ENCODE results near the gene AASDHPPT. TPM values are rescaled to one million over a fixed set of nuclear protein-coding genes. Genes with fewer than 3 reads are reported as not detected.

Gene AASDHPPT
- total and polyA plus RNA-seq, 7 experiments from 2014 or later: 17.7 to 55.9 (median 33.2) TPM

DNA sequence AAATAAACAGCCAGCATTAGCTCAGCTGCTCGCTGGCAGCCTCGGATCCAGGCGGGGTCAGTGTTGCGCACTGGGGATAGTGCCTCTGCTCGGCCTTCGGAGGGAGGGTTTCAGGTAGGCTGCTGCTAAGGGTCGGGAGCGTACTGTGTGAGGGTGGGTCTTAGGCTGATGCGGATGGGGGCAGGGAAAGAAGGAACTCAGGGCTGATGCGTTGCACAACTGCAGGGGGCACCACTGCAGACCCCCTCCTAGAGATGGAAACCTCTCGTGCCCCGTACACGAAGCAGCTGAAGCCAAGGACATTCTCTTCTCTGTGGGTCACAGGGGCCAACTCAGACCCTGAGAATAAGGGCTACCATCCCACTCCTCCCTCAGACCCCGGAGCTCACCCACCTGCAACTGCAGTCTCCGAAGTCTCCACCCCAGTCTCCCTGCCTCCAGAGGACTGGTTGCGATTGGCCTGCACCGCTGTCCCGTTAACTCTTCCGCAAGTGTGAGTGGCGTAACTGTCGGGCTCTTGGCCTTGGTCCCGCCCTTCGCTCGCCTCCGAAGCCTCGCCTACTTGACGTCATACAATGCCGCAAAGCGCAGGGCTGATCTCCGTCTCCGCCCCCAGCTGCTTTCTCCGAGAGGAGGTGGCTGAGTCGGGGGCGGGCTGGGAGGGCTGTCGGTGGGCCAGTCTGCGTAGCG is 398 bp upstream of the AASDHPPT start, which contains the start of gene KBTBD3:
TSS of gene KBTBD3 (minus strand) at position 429 of the 690 bp plus-strand sequence. CDS start 18,250 bp downstream, outside the sequence.
- Mint-ChIP-seq H3K36me3 (peaks cover 5 to 22% (median 11%) of the 10 kb centered on the region in 5 donors), H3K9me3 (no peaks in the 10 kb centered on the region), H3K4me1 (peaks cover 34 to 76% (median 69%) of the 10 kb centered on the region in 7 donors), H3K27me3 (no peaks in the 10 kb centered on the region), H3K27ac (peak within 1 kb of the TSS; percentile 91 to 99 (median 98)), H3K4me3 (peak within 1 kb of the TSS; percentile 95 to 100 (median 98))
- Histone ChIP-seq H3K36me3 (ENCODE audit: control insufficient read depth in 2 of 3, insufficient read depth in 3 of 3, low read length in 3 of 3) (peaks cover 0 to 20% (median 4%) of the 10 kb centered on the region in 3 experiments), H3K4me3 (ENCODE audit: low read length) (peak within 1 kb of the TSS; percentile 85), H3K9me3 (ENCODE audit: control insufficient read depth in 2 of 3, low read length in 3 of 3) (no peaks in the 10 kb centered on the region), H3K4me1 (ENCODE audit: control insufficient read depth in 2 of 2, insufficient read depth in 2 of 2, low read length in 2 of 2) (peaks cover 29 to 35% of the 10 kb centered on the region in 2 donors), H3K27me3 (ENCODE audit: control insufficient read depth in 2 of 2, insufficient read depth in 2 of 2, low read length in 2 of 2) (no peaks in the 10 kb centered on the region), H3K27ac (ENCODE audit: low read depth, low read length) (peak within 1 kb of the TSS; percentile 91)
- DNase-seq (peak; percentile 90 to 99 (median 98)), ATAC-seq (peak; percentile 93)
- CTCF ChIA-PET: interaction anchor here (0.9 to 1.1 kb wide), 2 partner anchors 11 to 15 kb away, joined by 3 to 5 read pairs; no protein-coding TSS in a partner anchor
- intact Hi-C loops (cut with micrococcal nuclease): loop anchor here (1.0 to 10.0 kb wide), 12 partner anchors 8 to 1932 kb away; partner anchors contain the start of genes ALKBH8 (in 2 of the 2), CARD16 (in 2 of the 2), CWF19L2 (in 2 of the 2) and MSANTD4 (in 2 of the 2)
- POLR2A ChIA-PET: interaction anchor here (0.9 to 1.3 kb wide), 2 partner anchors 54 to 62 kb away, joined by 4 to 5 read pairs; no protein-coding TSS in a partner anchor

DNA sequence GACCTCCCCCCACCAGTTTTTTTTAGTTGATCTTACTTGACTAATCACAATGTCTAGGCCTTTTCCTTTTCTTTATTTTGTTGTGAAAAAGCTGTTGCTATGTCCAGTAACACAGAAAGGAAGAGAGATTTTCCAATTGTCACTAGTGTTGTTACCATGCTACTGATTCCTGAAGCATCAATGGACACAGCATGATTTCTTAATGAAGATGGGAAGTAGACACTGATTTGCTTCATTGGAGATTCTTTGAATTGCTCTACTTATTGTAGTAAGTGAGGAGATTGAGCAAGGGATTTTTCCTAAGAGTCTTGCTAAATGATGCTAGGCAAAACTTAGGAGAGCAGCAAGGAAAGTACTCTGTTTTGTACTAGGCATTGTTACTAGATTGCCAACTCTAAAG is 4.6 kb downstream of the AASDHPPT start:
- Mint-ChIP-seq H3K9me3 (no peaks in the 10 kb centered on the region), H3K27me3 (no peaks in the 10 kb centered on the region), H3K4me1 (peaks cover 47 to 89% (median 76%) of the 10 kb centered on the region in 7 donors), H3K27ac (peak overlapping the region in 2 of 9 donors; percentile 22 to 23), H3K36me3 (peaks cover 0 to 30% (median 13%) of the 10 kb centered on the region in 5 donors), H3K4me3 (peak overlapping the region in 6 of 10 donors; percentile 8 to 72 (median 52))
- no peak overlapping the region for H3K27ac ChIP-seq (ENCODE audit: low read depth, low read length)
- DNase-seq (no peak), ATAC-seq (no peak)
- no peak overlapping the region for H3K4me3 ChIP-seq (ENCODE audit: low read length)
- CTCF ChIA-PET: no interaction called here
- peaks cover 0 to 22% (median 11%) of the 10 kb centered on the region in 3 experiments for H3K36me3 ChIP-seq (ENCODE audit: control insufficient read depth in 2 of 3, insufficient read depth in 3 of 3, low read length in 3 of 3)
- no peaks in the 10 kb centered on the region for H3K27me3 ChIP-seq (ENCODE audit: control insufficient read depth in 2 of 2, insufficient read depth in 2 of 2, low read length in 2 of 2)
- H3K4me1 ChIP-seq (ENCODE audit: control insufficient read depth in 2 of 2, insufficient read depth in 2 of 2, low read length in 2 of 2): peaks cover 24 to 28% of the 10 kb centered on the region in 2 donors
- intact Hi-C loops (cut with micrococcal nuclease): no loop called here
- POLR2A ChIA-PET: interaction anchor here (0.5 kb wide), 1 partner anchor 1388 kb away, joined by 3 read pairs; no protein-coding TSS in a partner anchor
- no peaks in the 10 kb centered on the region for H3K9me3 ChIP-seq (ENCODE audit: control insufficient read depth in 2 of 3, low read length in 3 of 3)

DNA sequence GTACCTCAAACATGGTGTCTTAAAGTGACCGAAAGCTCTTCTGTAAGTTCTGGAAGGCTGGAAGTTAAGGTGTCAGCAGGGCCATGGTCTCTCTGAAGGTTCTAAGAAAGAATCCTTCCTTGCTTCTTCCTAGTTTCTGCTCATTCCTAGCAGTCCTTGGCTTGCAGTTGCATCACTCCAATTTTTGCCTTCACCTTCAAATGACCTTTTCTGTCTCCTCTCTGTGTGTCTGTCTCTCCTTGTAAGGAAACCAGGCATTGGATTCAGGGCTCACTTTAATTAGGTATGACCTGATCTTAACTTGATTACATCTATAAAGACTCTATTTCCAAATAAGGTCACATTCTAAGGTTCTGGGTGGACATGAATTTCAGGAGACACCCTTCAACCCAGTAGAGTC is 8.7 kb downstream of the AASDHPPT start:
- no peaks in the 10 kb centered on the region for H3K9me3 Mint-ChIP-seq
- no peak overlapping the region for H3K27ac ChIP-seq (ENCODE audit: low read depth, low read length)
- H3K4me1 Mint-ChIP-seq: peaks cover 40 to 87% (median 68%) of the 10 kb centered on the region in 7 donors
- no peak overlapping the region for H3K4me3 ChIP-seq (ENCODE audit: low read length)
- H3K4me3 Mint-ChIP-seq: peak overlapping the region in 7 of 10 donors; percentile 2 to 37 (median 8)
- H3K27ac Mint-ChIP-seq: peak overlapping the region in 8 of 9 donors; percentile 2 to 52 (median 23)
- DNase-seq (no peak), ATAC-seq (no peak)
- peaks cover 0 to 22% (median 13%) of the 10 kb centered on the region in 5 donors for H3K36me3 Mint-ChIP-seq
- no peaks in the 10 kb centered on the region for H3K9me3 ChIP-seq (ENCODE audit: control insufficient read depth in 2 of 3, low read length in 3 of 3)
- no peaks in the 10 kb centered on the region for H3K27me3 ChIP-seq (ENCODE audit: control insufficient read depth in 2 of 2, insufficient read depth in 2 of 2, low read length in 2 of 2)
- intact Hi-C loops (cut with micrococcal nuclease): loop anchor here (5.0 kb wide), 2 partner anchors 951 to 1606 kb away; no protein-coding TSS in a partner anchor
- ChIA-PET CTCF (no interaction called here), POLR2A (no interaction called here)
- peaks cover 10 to 17% of the 10 kb centered on the region in 2 donors for H3K4me1 ChIP-seq (ENCODE audit: control insufficient read depth in 2 of 2, insufficient read depth in 2 of 2, low read length in 2 of 2)
- H3K36me3 ChIP-seq (ENCODE audit: control insufficient read depth in 2 of 3, insufficient read depth in 3 of 3, low read length in 3 of 3): peaks cover 0 to 17% (median 8%) of the 10 kb centered on the region in 3 experiments
- no peaks in the 10 kb centered on the region for H3K27me3 Mint-ChIP-seq

DNA sequence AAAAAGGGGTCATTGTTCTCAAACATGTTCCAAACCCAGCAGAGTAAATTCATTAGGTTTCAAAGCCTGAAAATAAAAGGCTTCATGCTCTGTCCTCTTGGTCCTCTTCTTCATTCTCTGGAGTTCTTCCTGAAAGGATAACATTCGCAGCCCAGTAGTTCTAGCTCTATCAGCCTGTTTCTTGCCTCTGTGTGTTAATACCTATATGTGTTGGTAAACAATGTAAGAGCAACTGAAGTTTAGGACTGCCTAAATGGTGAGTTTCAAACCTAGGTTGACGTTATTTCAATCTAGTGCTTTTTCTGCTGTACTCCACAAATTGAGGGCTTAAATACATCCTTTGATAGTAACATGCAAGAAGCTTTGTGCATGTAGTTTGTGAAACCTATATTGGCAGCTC is 9.4 kb downstream of the AASDHPPT start:
- peak overlapping the region; percentile 11 for H3K27ac ChIP-seq (ENCODE audit: low read depth, low read length)
- H3K27me3 ChIP-seq (ENCODE audit: control insufficient read depth in 2 of 2, insufficient read depth in 2 of 2, low read length in 2 of 2): no peaks in the 10 kb centered on the region
- peaks cover 35 to 82% (median 65%) of the 10 kb centered on the region in 7 donors for H3K4me1 Mint-ChIP-seq
- CTCF ChIA-PET: no interaction called here
- H3K9me3 Mint-ChIP-seq: no peaks in the 10 kb centered on the region
- H3K36me3 Mint-ChIP-seq: peaks cover under 1 to 28% (median 11%) of the 10 kb centered on the region in 5 donors
- peak overlapping the region in 7 of 9 donors; percentile 11 to 52 (median 18) for H3K27ac Mint-ChIP-seq
- ATAC-seq (no peak), DNase-seq (no peak)
- H3K27me3 Mint-ChIP-seq: no peaks in the 10 kb centered on the region
- no peaks in the 10 kb centered on the region for H3K9me3 ChIP-seq (ENCODE audit: control insufficient read depth in 2 of 3, low read length in 3 of 3)
- H3K4me1 ChIP-seq (ENCODE audit: control insufficient read depth in 2 of 2, insufficient read depth in 2 of 2, low read length in 2 of 2): peaks cover 10 to 16% of the 10 kb centered on the region in 2 donors
- intact Hi-C loops (cut with micrococcal nuclease): loop anchor here (5.0 kb wide), 2 partner anchors 950 to 1605 kb away; no protein-coding TSS in a partner anchor
- H3K4me3 Mint-ChIP-seq: peak overlapping the region in 7 of 10 donors; percentile 2 to 50 (median 19)
- POLR2A ChIA-PET: no interaction called here
- H3K36me3 ChIP-seq (ENCODE audit: control insufficient read depth in 2 of 3, insufficient read depth in 3 of 3, low read length in 3 of 3): peaks cover 0 to 20% (median 12%) of the 10 kb centered on the region in 3 experiments
- no peak overlapping the region for H3K4me3 ChIP-seq (ENCODE audit: low read length)

DNA sequence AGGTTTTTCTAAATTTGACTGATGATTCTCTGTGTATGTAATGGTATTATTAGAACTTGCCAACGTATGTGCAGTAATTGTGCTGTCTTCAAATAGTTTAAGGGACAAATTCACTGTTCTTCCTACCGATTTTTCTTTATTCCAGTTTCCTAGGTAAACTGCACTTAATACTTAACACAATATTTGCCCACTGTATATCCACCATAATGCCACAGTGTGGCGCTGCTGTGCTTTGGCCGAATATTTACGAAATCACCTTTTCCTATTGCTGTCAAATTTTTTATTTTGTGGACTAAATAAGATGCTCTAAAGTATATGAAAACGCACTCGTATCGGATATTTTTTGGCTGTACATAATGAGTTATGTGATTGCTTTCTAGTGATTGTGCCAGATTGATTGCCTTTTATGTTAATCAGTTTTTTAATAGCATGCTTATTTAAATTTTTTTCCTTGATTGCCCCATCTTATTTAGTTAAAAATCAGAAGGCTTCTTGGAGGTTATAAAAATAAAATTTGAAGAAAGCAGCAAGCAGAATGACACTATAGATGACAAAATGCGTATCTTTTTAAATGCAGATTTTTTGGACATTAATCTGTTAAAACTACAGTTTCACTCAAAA is 10.5 kb downstream of the AASDHPPT start:
- peak in 8 of 9 donors; percentile 10 to 32 (median 18) for DNase-seq
- Histone ChIP-seq H3K36me3 (ENCODE audit: control insufficient read depth in 2 of 3, insufficient read depth in 3 of 3, low read length in 3 of 3) (peaks cover 0 to 23% (median 15%) of the 10 kb centered on the region in 3 experiments), H3K27me3 (ENCODE audit: control insufficient read depth in 2 of 2, insufficient read depth in 2 of 2, low read length in 2 of 2) (no peaks in the 10 kb centered on the region), H3K4me1 (ENCODE audit: control insufficient read depth in 2 of 2, insufficient read depth in 2 of 2, low read length in 2 of 2) (peaks cover 9 to 10% of the 10 kb centered on the region in 2 donors), H3K9me3 (ENCODE audit: control insufficient read depth in 2 of 3, low read length in 3 of 3) (no peaks in the 10 kb centered on the region), H3K27ac (ENCODE audit: low read depth, low read length) (no peak overlapping the region), H3K4me3 (ENCODE audit: low read length) (no peak overlapping the region)
- H3K4me3 Mint-ChIP-seq: peak overlapping the region in 6 of 10 donors; percentile 5 to 66 (median 43)
- CTCF ChIA-PET: interaction anchor here (0.7 kb wide), 1 partner anchor 1843 kb away, joined by 3 read pairs; no protein-coding TSS in a partner anchor
- H3K27ac Mint-ChIP-seq: peak overlapping the region in 2 of 9 donors; percentile 20 to 26
- H3K27me3 Mint-ChIP-seq: no peaks in the 10 kb centered on the region
- H3K9me3 Mint-ChIP-seq: no peaks in the 10 kb centered on the region
- ATAC-seq: peak; percentile 82
- peaks cover 10 to 33% (median 13%) of the 10 kb centered on the region in 5 donors for H3K36me3 Mint-ChIP-seq
- intact Hi-C loops (cut with micrococcal nuclease): loop anchor here (1.0 to 5.0 kb wide), 3 partner anchors 11 to 1604 kb away; partner anchors contain the start of genes AASDHPPT (in 1 of the 2) and KBTBD3 (in 1 of the 2)
- H3K4me1 Mint-ChIP-seq: peaks cover 32 to 71% (median 58%) of the 10 kb centered on the region in 7 donors
- POLR2A ChIA-PET: no interaction called here

DNA sequence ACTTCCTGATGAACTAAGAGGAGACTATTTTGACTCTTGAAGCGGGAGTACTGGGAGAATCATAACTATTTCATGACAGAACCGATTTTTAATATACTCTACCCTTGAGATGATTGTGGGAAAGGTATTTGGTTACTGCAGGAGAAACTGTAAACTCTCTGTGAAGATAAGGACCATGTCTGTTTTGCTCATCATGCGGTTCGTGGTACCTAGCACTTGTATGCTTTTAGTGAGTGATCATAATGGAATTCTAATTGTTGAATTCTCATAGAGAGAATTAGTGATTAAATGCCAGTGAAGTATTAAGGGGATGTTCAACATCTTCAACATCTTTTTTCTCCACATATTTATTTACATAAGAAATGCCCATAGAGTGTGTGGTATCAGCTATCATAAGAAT is 11.4 kb downstream of the AASDHPPT start:
- Mint-ChIP-seq H3K9me3 (no peaks in the 10 kb centered on the region), H3K4me1 (peaks cover 31 to 64% (median 55%) of the 10 kb centered on the region in 7 donors), H3K27ac (peak overlapping the region in 1 of 9 donors; percentile 2), H3K36me3 (peaks cover 10 to 31% (median 13%) of the 10 kb centered on the region in 5 donors), H3K27me3 (no peaks in the 10 kb centered on the region), H3K4me3 (peak overlapping the region in 3 of 10 donors; percentile 4 to 23 (median 10))
- H3K27me3 ChIP-seq (ENCODE audit: control insufficient read depth in 2 of 2, insufficient read depth in 2 of 2, low read length in 2 of 2): no peaks in the 10 kb centered on the region
- no peak for ATAC-seq
- POLR2A ChIA-PET: no interaction called here
- H3K4me1 ChIP-seq (ENCODE audit: control insufficient read depth in 2 of 2, insufficient read depth in 2 of 2, low read length in 2 of 2): peaks cover 9 to 10% of the 10 kb centered on the region in 2 donors
- no peaks in the 10 kb centered on the region for H3K9me3 ChIP-seq (ENCODE audit: control insufficient read depth in 2 of 3, low read length in 3 of 3)
- DNase-seq: no peak
- no peak overlapping the region for H3K4me3 ChIP-seq (ENCODE audit: low read length)
- intact Hi-C loops (cut with micrococcal nuclease): loop anchor here (1.0 to 5.0 kb wide), 3 partner anchors 12 to 1603 kb away; partner anchors contain the start of genes AASDHPPT (in 1 of the 2) and KBTBD3 (in 1 of the 2)
- CTCF ChIA-PET: no interaction called here
- no peak overlapping the region for H3K27ac ChIP-seq (ENCODE audit: low read depth, low read length)
- peaks cover 0 to 26% (median 17%) of the 10 kb centered on the region in 3 experiments for H3K36me3 ChIP-seq (ENCODE audit: control insufficient read depth in 2 of 3, insufficient read depth in 3 of 3, low read length in 3 of 3)
